GM08714 (cell line): ENCODE results near the gene TPM4.
"Not testable (repeated sequence)": the region's sequence is repeated elsewhere in the genome, so short reads cannot be mapped to it uniquely, and the experiment has no call there.

Experiments
- H3K4me3 ChIP-seq: fragments of 200-500 bp; sonication (Bioruptor generic); 2 replicates; pipeline ENCODE4 v1.5.1; 2014; ENCODE audit warnings: mild to moderate bottlenecking, low read length, inconsistent platforms
- ZNF274 ChIP-seq: IDR thresholded peaks from 2 replicates; pipeline ENCODE4 v1.6.1; 2012; ENCODE audit warnings: mild to moderate bottlenecking, low read depth, low read length

Gene TPM4

DNA sequence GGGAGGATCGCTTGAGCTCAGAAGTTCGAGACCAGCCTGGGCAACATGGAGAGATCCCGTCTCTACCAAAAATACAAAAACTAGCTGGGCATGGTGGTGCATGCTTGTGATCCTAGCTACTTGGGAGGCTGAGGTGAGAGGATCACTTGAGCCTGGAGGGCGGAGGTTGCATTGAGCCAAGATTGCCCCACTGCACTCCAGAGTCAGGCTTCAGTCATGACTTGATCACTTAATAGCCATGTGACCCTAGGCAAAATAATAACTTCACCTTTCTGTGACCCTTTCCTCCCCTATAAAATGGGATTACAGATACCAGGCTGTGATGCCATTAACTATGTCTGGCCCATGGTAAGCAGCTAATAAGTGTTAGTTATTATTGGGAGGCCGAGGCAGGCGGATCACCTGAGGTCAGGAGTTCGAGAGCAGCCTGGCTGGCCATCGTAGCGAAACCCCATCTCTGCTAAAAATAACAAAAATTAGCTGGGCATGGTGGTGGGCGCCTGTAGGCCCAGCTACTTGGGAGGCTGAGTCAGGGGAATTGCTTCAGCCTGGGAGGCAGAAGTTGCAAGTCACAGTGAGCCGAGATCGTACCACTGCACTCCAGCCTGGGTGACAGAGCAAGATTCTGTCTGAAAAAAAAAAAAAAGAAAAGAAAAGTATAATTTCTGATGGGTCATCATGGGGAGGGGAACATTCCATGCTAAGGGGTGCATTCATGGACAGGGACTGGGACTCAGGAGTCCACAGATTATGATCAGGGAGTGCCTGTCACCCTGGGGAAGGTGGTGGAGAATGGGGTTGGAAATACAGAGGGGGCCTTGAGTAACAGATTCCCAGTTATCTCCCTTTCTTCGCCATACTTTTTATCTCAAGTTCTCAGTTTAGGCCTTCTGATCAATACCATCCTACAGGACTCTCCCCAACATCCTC is 15.5 kb downstream of the TPM4 start:
- TF ChIP-seq ZNF274, result no peak
- no peak overlapping the region for H3K4me3 ChIP-seq

DNA sequence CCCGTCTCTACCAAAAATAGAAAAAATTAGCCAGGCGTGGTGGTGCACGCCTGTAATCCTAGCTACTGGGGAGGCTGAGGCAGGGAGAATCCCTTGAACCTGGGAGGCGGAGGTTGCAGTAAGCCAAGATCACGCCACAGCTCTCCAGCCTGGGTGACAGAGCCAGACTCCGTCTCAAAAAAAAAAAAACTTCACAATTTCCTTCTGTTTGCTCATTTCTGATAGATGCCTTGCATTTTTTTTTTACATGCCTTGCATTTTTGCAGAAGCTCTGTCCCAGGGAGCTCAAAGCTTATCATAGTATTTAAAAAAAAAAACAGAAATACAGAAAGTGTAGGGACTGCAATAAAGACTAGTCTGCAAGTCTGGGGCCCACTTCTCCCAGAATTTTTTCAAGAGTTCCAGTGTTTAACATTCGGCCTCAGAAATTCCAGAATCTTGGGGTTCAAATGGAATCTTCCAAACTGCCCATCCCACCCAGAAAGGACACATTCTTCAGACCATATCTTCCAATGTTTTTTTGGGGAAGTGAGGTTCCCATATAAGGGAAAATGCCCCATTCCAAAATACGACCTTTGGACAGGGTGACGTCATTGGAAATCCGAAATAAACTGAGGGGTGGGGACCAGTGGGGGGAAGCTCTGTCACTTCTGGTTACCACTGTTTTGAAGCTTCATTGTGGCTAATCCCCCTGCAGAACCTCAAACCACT is 18.2 kb downstream of the TPM4 start:
- TF ChIP-seq ZNF274, result no peak
- no peak overlapping the region for H3K4me3 ChIP-seq

DNA sequence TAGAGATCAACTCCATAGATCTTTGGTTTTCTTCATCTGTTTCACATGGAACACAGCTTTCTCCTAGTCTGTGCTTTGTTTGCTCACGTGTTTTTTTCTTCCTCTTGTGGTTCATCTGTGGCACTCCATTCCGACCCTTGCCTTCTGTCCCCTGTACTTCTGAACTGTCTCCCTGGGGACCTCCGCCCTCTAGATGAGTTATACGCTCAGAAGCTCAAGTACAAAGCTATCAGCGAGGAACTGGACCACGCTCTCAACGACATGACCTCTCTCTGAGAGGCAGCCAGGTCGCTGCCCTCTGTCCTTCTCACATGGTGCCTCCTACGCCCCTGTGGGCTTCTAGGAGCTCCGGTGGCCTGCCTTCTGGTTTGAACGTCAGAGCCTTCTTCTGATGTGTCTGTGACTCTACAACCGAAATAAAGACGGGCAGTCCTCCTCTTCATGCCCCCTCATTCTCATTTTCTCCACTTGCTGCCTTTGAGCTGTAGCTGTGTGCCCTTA is 18.8 kb downstream of the TPM4 start:
- no peak for TF ChIP-seq ZNF274
- no peak overlapping the region for H3K4me3 ChIP-seq

DNA sequence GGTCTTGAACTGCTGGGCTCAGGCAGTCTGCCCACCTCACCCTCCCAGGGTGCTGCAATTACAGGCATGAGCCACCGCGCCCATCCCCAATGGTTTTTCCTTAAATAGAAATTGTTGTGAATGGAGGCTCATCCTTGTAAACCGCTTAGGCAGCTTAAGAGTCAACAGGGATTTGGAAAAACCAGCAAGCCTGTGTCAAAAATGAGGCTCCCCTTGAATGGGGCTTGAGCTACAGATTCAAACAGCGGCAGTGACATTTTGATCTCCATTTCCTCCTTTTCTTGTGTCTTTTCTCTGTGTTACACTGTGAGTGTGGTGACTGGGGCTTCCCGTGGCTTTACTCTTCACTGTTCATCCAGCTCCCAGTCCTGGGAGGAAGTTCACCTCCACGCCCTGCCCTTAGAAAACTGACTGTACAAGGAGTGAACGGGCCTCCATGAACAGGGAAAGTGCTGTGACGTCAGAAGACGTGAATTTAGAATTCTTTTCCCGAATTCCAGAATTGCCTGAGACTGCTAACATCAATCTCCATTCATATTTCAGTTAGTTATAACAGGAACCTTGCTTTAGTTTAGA is 20.1 kb downstream of the TPM4 start:
- no peak for TF ChIP-seq ZNF274
- H3K4me3 ChIP-seq, result no peak overlapping the region

DNA sequence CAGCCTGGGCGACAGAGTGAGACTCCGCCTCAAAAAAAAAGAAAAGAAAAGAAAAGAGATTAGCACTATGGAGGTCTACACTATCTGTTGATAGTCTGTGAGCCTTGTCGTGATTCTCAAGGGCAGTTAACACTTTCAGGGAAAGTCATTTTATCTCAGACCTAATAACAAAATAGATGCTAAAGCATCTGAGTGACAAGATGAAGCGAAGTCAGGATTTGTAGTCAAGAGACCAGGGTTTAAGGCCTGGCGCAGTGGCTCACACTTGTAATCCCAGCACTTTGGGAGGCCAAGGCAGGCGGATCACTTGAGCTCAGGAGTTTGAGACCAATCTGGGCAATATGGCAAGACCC is 22.1 kb downstream of the TPM4 start:
- no peak for TF ChIP-seq ZNF274
- H3K4me3 ChIP-seq, result no peak overlapping the region

DNA sequence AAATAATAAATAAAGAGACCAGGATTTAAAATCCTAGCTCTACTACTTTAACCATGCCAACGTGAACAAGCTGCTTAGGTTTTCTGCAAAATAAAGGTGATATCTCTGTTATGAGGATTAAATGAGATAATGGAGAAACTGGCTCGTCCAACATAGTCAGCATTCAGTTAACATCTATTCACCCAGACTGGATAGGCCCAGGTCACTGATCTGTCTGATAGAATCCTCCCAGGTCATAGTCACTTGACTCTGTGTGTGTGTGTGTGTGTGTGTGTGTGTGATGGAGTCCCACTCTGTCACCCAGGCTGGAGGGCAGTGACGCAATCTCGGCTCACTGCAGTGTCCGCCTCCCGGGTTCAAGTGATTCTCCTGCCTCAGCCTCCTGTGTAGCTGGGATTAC is 22.5 kb downstream of the TPM4 start:
- no peak overlapping the region for H3K4me3 ChIP-seq
- no peak for TF ChIP-seq ZNF274

DNA sequence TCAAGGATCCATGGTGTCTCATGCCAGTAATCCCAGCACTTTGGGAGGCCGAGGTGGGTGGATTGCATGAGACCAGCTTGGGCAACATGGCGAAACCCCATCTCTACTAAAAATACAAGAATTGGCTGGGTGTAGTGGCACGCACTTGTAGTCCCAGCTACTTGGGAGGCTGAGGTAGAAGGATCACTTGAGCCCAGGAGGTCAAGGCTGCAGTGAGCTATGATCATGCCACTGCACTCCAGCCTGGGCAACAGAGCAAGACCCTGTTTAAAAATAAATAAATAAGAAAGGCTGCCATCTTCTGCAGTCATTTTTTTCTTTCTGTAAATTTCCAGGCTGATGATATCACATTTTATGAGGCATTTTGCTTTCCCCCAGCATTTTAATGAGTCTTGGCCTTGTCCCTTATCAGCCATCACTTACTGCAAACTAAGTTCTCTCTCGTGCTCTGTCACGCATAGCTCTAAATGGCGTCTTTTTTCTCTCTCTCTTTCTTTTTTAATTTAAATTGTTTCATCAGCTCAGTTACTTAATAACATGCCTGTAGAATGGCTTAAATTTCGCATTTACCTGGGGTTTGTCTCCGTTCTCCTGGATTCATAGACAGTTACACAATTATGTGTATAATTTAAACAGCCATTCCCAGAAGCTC is 23.1 kb downstream of the TPM4 start:
- not testable (repeated sequence) for H3K4me3 ChIP-seq

DNA sequence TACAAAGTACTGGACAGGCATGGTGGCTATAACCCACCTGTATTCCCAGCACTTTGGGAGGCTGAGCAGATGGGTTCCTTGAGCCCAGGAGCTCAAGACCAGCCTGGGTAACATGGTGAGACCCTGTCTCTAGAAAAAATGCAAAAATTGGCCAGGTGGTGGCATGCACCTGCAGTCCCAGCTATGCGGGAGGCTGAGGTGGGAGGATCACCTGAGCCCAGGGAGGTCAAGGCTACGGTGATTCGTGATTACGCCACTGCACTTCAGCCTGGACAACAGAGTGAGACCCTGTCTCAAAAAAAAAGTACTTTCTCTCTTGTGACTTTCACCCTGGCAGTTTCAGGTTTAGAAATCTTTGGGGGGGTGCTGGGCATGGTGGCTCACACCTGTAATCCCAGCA is 24.2 kb downstream of the TPM4 start:
- no peak for TF ChIP-seq ZNF274
- H3K4me3 ChIP-seq, result no peak overlapping the region

DNA sequence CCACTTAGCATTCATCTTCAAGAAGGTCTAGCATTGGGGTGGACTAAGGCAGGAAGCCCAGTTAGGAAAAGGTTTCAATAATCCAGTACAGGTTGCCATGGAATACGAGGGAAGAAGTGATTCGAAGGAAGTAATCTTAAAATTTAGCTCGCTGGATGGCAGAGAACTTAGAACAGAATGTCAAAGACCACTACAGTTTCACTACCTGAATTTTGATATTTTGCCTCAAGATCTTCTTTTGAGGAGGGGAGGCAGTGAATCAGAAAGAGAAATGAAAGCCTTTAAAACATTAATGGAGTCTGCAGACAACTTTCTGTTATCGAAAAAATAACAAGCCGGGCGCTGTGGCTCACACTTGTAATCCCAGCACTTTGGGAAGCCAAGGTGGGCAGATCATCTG is 28.4 kb downstream of the TPM4 start:
- no peak overlapping the region for H3K4me3 ChIP-seq
- no peak for TF ChIP-seq ZNF274

DNA sequence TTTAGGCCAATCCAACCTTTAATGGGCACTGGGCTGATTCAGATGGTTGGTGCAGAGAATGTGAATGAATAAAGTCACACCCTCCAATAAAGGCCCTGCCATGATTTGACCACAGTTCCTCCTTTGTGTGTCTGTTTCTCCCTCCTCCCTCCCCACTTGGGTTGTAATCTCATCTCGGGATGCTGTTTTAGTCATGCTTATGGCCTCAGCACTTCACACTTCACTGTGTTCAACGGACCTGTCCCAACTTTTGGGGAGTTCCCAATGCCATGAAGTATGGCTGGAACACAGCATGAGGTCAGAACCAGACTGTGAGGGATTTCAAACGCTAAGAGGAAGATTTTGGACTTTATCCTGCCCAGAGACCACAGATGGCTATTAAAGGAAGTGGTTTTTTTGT is 29.8 kb downstream of the TPM4 start:
- no peak for TF ChIP-seq ZNF274
- H3K4me3 ChIP-seq, result no peak overlapping the region

DNA sequence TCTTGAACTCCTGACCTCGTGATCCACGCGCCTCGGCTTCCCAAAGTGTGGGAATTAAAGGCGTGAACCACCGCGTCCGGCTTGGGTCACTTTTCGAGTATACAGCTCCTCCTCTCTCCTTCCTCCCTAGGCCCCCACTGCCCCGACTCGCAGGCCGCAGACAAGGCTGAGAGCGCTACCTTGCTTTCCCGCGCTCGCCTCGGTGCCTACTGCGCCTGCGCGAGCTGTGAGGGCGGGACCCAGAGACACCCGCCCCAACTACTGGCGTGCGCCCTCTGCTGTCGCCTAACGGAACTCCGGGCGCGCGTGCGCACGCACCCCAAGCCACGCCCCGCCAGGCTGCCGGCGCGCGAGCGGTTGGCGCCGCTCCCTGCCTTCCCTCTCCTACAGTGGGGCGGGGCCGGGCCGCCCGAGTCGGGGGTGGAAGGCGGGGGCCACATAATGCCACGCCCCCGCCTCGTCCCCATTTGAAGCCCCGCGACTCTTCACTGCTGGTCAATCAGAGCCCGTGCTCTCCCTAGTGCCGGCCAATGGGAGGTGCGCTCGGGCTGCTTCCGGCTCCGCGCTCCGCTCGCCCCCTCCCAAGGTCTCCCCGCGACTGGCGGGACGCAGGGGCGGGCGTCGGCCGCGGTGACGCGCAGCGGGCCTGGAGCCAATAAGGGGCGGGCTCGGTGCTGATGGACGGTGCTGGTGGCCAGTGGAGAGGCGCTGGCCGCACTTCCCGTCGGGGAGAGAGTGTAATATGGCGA is 35.0 kb downstream of the TPM4 start, which contains the start of gene RAB8A:
RAB8A (plus strand) TSS at position 730 of the 749 bp plus-strand sequence; CDS start at position 743, 13 bp downstream.
- peak within 1 kb of the TSS; percentile 90 for H3K4me3 ChIP-seq
- TF ChIP-seq ZNF274, result no peak

DNA sequence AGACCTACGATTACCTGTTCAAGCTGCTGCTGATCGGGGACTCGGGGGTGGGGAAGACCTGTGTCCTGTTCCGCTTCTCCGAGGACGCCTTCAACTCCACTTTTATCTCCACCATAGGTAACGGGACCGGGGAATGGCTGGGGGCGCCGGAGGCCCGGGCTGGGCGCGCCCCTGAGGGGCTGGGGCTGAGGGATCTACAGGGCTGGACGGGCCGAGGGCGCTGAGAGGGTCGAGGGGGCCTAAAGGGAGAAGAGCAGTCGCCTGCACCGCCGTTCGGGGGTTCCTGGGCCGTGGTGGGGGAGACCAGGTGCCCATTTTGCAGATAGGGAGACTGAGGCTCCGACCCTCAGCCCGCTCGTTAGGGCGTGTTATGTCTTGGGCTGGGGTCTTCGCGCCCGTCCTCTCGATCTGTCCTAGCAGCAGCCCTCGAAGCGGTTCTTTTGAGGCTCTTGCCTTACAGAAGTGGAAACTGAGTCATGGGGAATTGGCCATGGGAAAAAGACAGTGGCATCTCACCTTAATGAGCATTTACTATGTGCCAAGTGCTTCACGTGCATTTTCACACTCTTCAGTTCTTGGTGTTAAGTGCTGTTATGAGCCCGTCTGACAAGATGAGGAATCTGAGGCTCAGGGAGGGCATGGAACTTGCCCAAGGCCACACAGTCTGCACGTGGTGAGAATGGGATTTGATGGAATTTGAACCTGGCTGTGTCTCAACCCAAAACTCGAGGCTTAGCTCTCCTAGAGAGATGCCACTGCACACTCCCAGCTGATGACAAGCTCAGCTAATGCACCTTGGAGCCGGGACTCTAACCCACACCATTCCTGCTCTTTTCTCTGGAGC is 35.8 kb downstream of the TPM4 start:
- TF ChIP-seq ZNF274, result no peak
- H3K4me3 ChIP-seq, result peak overlapping the region; percentile 90

DNA sequence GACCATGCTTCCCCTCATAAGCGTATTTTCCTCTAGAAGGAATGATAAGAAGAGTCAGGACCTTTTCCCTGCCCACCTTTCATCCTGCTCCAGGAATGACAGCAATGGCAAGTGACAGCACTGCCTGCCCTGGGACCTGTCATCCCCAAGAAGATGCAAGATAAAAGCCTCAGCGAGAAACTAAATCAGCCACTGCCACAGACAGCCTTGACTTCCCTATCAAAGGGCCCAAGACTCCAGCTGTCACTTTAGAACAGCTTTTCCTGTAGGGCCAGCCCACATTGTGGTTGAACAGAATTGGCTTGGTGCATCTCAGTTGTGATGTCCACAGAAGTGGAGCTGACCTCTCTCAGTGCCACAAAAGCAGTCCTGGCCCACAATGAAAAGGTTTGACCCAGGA is 36.5 kb downstream of the TPM4 start:
- H3K4me3 ChIP-seq, result peak overlapping the region; percentile 90
- TF ChIP-seq ZNF274, result no peak
